Hepatocyte (in vitro differentiated cells): ENCODE results near the gene AGTPBP1.
A peak's percentile ranks its signal among the peaks of the same experiment; 100 is the strongest.
"Not testable (repeated sequence)": the region's sequence is repeated elsewhere in the genome, so short reads cannot be mapped to it uniquely, and the experiment has no call there.

Experiments used
- EZH2 ChIP-seq: fragments of 200-600 bp; sonication (generic); IDR thresholded peaks from 2 replicates; pipeline ENCODE4 v1.6.1; 2016; ENCODE audit warnings: antibody characterized with exemption, mild to moderate bottlenecking, borderline replicate concordance
- TF ChIP-seq, protein P1 (sequence below): fragments of 200-600 bp; sonication (generic); IDR thresholded peaks from 2 replicates; pipeline ENCODE4 v1.5.1; 2016; ENCODE audit warnings: antibody characterized with exemption, mild to moderate bottlenecking; ENCODE audit not compliant: poor library complexity

- TF ChIP-seq, protein P1, sequence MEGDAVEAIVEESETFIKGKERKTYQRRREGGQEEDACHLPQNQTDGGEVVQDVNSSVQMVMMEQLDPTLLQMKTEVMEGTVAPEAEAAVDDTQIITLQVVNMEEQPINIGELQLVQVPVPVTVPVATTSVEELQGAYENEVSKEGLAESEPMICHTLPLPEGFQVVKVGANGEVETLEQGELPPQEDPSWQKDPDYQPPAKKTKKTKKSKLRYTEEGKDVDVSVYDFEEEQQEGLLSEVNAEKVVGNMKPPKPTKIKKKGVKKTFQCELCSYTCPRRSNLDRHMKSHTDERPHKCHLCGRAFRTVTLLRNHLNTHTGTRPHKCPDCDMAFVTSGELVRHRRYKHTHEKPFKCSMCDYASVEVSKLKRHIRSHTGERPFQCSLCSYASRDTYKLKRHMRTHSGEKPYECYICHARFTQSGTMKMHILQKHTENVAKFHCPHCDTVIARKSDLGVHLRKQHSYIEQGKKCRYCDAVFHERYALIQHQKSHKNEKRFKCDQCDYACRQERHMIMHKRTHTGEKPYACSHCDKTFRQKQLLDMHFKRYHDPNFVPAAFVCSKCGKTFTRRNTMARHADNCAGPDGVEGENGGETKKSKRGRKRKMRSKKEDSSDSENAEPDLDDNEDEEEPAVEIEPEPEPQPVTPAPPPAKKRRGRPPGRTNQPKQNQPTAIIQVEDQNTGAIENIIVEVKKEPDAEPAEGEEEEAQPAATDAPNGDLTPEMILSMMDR = peak; percentile 23
- not testable (repeated sequence) for TF ChIP-seq EZH2
Measured at GRCh38 chr9:85786116-85786515, 44.4 kb upstream of the AGTPBP1 start.
